ENCODE results near the gene MLLT3. TPM values are rescaled to one million over a fixed set of nuclear protein-coding genes. Genes with fewer than 3 reads are reported as not detected.

The MLLT3 gene
- total and polyA plus RNA-seq, 2 donors (not counting 1 experiment from before 2014, with no cell fraction given), result 37.3 to 43.8 TPM

DNA sequence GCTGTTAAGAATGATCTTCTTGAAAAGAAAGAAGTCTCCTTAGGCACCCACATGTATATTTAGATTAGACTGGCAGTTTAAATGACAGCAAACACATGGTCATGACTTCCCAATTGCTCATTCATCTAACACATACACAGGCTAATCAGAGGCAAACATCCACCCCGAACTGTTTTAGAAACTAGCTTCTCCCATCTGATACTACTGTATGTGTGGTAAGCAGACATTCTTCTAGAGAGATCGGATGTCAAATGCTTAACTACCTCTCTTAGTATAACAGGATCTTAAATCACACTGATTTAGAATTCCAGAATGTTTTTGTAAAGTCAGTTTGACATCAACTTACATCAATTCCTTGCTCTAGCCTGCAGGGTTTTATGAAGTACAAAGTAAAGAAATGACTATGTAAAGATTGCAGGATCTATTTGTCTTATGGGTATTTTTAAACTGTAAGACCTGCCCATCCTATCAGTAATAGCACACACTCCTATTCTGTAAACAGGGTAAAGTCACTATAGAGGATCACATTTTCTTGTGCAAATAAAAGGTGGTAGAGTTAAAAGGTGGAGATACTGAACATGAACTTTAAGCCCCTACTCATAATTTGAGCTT is 239.7 kb downstream of the MLLT3 start:
- Histone ChIP-seq H2AFZ (ENCODE audit: low read length) (no peak overlapping the region), H3K4me2 (ENCODE audit: extremely low read depth, insufficient read depth, low read length) (peak overlapping the region; percentile 4)
- DNase-seq (ENCODE audit: low read depth in 2 of 2), result peak; percentile 56 to 60

DNA sequence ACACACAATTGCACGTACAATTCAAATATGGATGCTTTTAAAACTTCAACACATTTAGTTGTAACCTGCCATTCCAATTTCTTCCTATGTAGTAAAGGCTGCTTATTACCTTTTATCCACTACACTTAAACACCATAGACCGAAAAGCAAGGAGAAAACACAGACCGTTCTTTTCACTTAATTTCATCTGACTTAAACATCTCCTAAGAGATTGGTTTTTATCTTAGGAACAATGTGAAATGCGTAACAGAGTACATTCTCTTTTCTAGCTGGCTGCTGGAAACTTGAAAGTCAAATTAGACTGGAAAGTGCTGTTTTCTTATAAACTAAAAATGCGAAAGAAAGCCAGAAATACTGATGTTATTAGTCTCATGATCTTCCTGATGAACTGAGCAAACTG is 241.8 kb downstream of the MLLT3 start:
- Histone ChIP-seq H3K9me3 (ENCODE audit: control insufficient read depth, insufficient read depth, low read depth, low read length) (no peaks in the 10 kb centered on the region), H3K27ac (ENCODE audit: insufficient read depth, low read length) (no peak overlapping the region), H4K20me1 (ENCODE audit: control insufficient read depth, extremely low read depth, insufficient read depth, low read length) (peaks cover 2% of the 10 kb centered on the region), H3K4me2 (ENCODE audit: extremely low read depth, insufficient read depth, low read length) (no peak overlapping the region), H3K27me3 (ENCODE audit: control insufficient read depth, insufficient read depth, low read length) (no peaks in the 10 kb centered on the region), H3K36me3 (ENCODE audit: control insufficient read depth, insufficient read depth, low read length) (no peaks in the 10 kb centered on the region), H2AFZ (ENCODE audit: low read length) (no peak overlapping the region), H3K79me2 (ENCODE audit: control insufficient read depth, insufficient read depth, low read length) (no peaks in the 10 kb centered on the region), H3K4me1 (ENCODE audit: control insufficient read depth, extremely low read depth, insufficient read depth, low read length) (peaks cover 3% of the 10 kb centered on the region), H3K9ac (ENCODE audit: insufficient read depth, low read length) (no peak overlapping the region), H3K4me3 (replicated peaks in 1 of 4; ENCODE audit: control extremely low read depth in 1 of 4, insufficient read depth in 1 of 4, low read depth in 3 of 4, low read length in 4 of 4) (no peak overlapping the region)
- TF ChIP-seq CTCF (conservative IDR thresholded peaks at IDR 0.05 in 1 of 2, IDR thresholded peaks at IDR 0.05 in 1 of 2; ENCODE audit: low read depth in 1 of 2, low read length in 2 of 2) (no peak), EZH2 (IDR thresholded peaks at IDR 0.05; ENCODE audit: low read length, missing control alignments) (no peak)
- no peak for DNase-seq (ENCODE audit: low read depth in 2 of 2)

More for the DNA sequence above, 239.7 kb downstream of the MLLT3 start:
- TF ChIP-seq CTCF (conservative IDR thresholded peaks at IDR 0.05 in 1 of 2, IDR thresholded peaks at IDR 0.05 in 1 of 2; ENCODE audit: low read depth in 1 of 2, low read length in 2 of 2) (no peak), EZH2 (IDR thresholded peaks at IDR 0.05; ENCODE audit: low read length, missing control alignments) (no peak)
- Histone ChIP-seq H3K4me1 (ENCODE audit: control insufficient read depth, extremely low read depth, insufficient read depth, low read length) (peaks cover 3% of the 10 kb centered on the region), H3K36me3 (ENCODE audit: control insufficient read depth, insufficient read depth, low read length) (no peaks in the 10 kb centered on the region), H3K9me3 (ENCODE audit: control insufficient read depth, insufficient read depth, low read depth, low read length) (no peaks in the 10 kb centered on the region), H3K9ac (ENCODE audit: insufficient read depth, low read length) (no peak overlapping the region), H3K4me3 (replicated peaks in 1 of 4; ENCODE audit: control extremely low read depth in 1 of 4, insufficient read depth in 1 of 4, low read depth in 3 of 4, low read length in 4 of 4) (no peak overlapping the region), H3K79me2 (ENCODE audit: control insufficient read depth, insufficient read depth, low read length) (no peaks in the 10 kb centered on the region), H4K20me1 (ENCODE audit: control insufficient read depth, extremely low read depth, insufficient read depth, low read length) (peaks cover 2% of the 10 kb centered on the region), H3K27me3 (ENCODE audit: control insufficient read depth, insufficient read depth, low read length) (no peaks in the 10 kb centered on the region), H3K27ac (ENCODE audit: insufficient read depth, low read length) (no peak overlapping the region)

GRCh38 chr9:20379804-20380225 is 242.5 kb downstream of the MLLT3 start:
- Histone ChIP-seq H3K27me3 (ENCODE audit: control insufficient read depth, insufficient read depth, low read length) (no peaks in the 10 kb centered on the region), H4K20me1 (ENCODE audit: control insufficient read depth, extremely low read depth, insufficient read depth, low read length) (peaks cover 2% of the 10 kb centered on the region)
- no peak for TF ChIP-seq EZH2 (IDR thresholded peaks at IDR 0.05; ENCODE audit: low read length, missing control alignments)
- TF ChIP-seq CTCF (conservative IDR thresholded peaks at IDR 0.05 in 1 of 2, IDR thresholded peaks at IDR 0.05 in 1 of 2; ENCODE audit: low read depth in 1 of 2, low read length in 2 of 2), result no peak

More at GRCh38 chr9:20379804-20380225, 242.5 kb downstream of the MLLT3 start:
- Histone ChIP-seq H3K4me1 (ENCODE audit: control insufficient read depth, extremely low read depth, insufficient read depth, low read length) (peaks cover 3% of the 10 kb centered on the region), H3K9me3 (ENCODE audit: control insufficient read depth, insufficient read depth, low read depth, low read length) (no peaks in the 10 kb centered on the region), H3K36me3 (ENCODE audit: control insufficient read depth, insufficient read depth, low read length) (no peaks in the 10 kb centered on the region), H3K9ac (ENCODE audit: insufficient read depth, low read length) (no peak overlapping the region), H3K79me2 (ENCODE audit: control insufficient read depth, insufficient read depth, low read length) (no peaks in the 10 kb centered on the region), H3K27ac (ENCODE audit: insufficient read depth, low read length) (no peak overlapping the region), H2AFZ (ENCODE audit: low read length) (no peak overlapping the region), H3K4me2 (ENCODE audit: extremely low read depth, insufficient read depth, low read length) (no peak overlapping the region), H3K4me3 (replicated peaks in 1 of 4; ENCODE audit: control extremely low read depth in 1 of 4, insufficient read depth in 1 of 4, low read depth in 3 of 4, low read length in 4 of 4) (no peak overlapping the region)
- DNase-seq (ENCODE audit: low read depth in 2 of 2), result no peak
